Muscle layer of duodenum (tissue), 2 donors: ENCODE results near the gene ATP9A.
A peak's percentile ranks its signal among the peaks of the same experiment; 100 is the strongest.
"Not testable (repeated sequence)": the region's sequence is repeated elsewhere in the genome, so short reads cannot be mapped to it uniquely, and the experiment has no call there.

ENCODE experiments used
- H3K27ac ChIP-seq: one replicate; pipeline ENCODE4 v1.7.0; 2013; ENCODE audit warnings: mild to moderate bottlenecking, low read length
- H3K27me3 ChIP-seq: one replicate; pipeline ENCODE4 v1.7.0; 2013; ENCODE audit warnings: low read depth, mild to moderate bottlenecking, control low read depth, low read length
- H3K36me3 ChIP-seq, 2 donors: one replicate each; pipeline ENCODE4 v1.7.0; 2013; ENCODE audit warnings: low read length in 2 of 2, control low read depth in 1 of 2, mild to moderate bottlenecking in 1 of 2; ENCODE audit not compliant: insufficient read depth in 2 of 2, control insufficient read depth in 1 of 2
- H3K4me1 ChIP-seq, 2 donors: one replicate each; pipeline ENCODE4 v1.7.0; 2013; ENCODE audit warnings: low read length in 2 of 2, mild to moderate bottlenecking in 2 of 2, control low read depth in 1 of 2, moderate library complexity in 1 of 2; ENCODE audit not compliant: insufficient read depth in 2 of 2, control insufficient read depth in 1 of 2
- H3K4me3 ChIP-seq, 2 donors: one replicate each; pipeline ENCODE4 v1.7.0; 2013; ENCODE audit warnings: low read length in 2 of 2, low read depth in 1 of 2, mild to moderate bottlenecking in 1 of 2
- H3K9me3 ChIP-seq, 2 donors: one replicate each; pipeline ENCODE4 v1.7.0; 2013; ENCODE audit warnings: low read length in 2 of 2, control low read depth in 1 of 2, mild to moderate bottlenecking in 1 of 2; ENCODE audit not compliant: control insufficient read depth in 1 of 2
- donor health status: healthy.

ATP9A gene

GRCh38 chr20:51789434-51789833, 21.2 kb upstream of the ATP9A start:
- H3K36me3 ChIP-seq, result no peaks in the 10 kb centered on the region
- H3K27me3 ChIP-seq, result no peaks in the 10 kb centered on the region
- H3K4me1 ChIP-seq, result no peaks in the 10 kb centered on the region
- H3K4me3 ChIP-seq, result no peak overlapping the region
- no peak overlapping the region for H3K27ac ChIP-seq
- no peaks in the 10 kb centered on the region for H3K9me3 ChIP-seq

- no peaks in the 10 kb centered on the region for H3K4me1 ChIP-seq
Measured at GRCh38 chr20:51788822-51789221, 20.6 kb upstream of the ATP9A start.

GRCh38 chr20:51784299-51784698, 16.1 kb upstream of the ATP9A start:
- H3K9me3 ChIP-seq, result peaks cover 0 to 6% of the 10 kb centered on the region in 2 donors
- no peaks in the 10 kb centered on the region for H3K36me3 ChIP-seq
- no peak overlapping the region for H3K4me3 ChIP-seq
- no peak overlapping the region for H3K27ac ChIP-seq
- H3K27me3 ChIP-seq, result no peaks in the 10 kb centered on the region
- H3K4me1 ChIP-seq, result no peaks in the 10 kb centered on the region

More at GRCh38 chr20:51788822-51789221, 20.6 kb upstream of the ATP9A start:
- no peak overlapping the region for H3K27ac ChIP-seq
- no peaks in the 10 kb centered on the region for H3K9me3 ChIP-seq
- no peaks in the 10 kb centered on the region for H3K27me3 ChIP-seq
- no peaks in the 10 kb centered on the region for H3K36me3 ChIP-seq
- H3K4me3 ChIP-seq, result no peak overlapping the region

GRCh38 chr20:51778229-51778759, 10.1 kb upstream of the ATP9A start:
- H3K4me1 ChIP-seq, H3K4me3 ChIP-seq, H3K27ac ChIP-seq, H3K27me3 ChIP-seq, H3K36me3 ChIP-seq: not testable (repeated sequence)
- H3K9me3 ChIP-seq, result peaks cover 0 to 10% of the 10 kb centered on the region in 2 donors

GRCh38 chr20:51775241-51775640, 7.1 kb upstream of the ATP9A start:
- no peak overlapping the region for H3K27ac ChIP-seq
- no peak overlapping the region for H3K4me3 ChIP-seq
- no peaks in the 10 kb centered on the region for H3K4me1 ChIP-seq

GRCh38 chr20:51772236-51772635, 4.0 kb upstream of the ATP9A start:
- H3K27me3 ChIP-seq, result no peaks in the 10 kb centered on the region

More at GRCh38 chr20:51775241-51775640, 7.1 kb upstream of the ATP9A start:
- Histone ChIP-seq H3K36me3 (no peaks in the 10 kb centered on the region), H3K27me3 (no peaks in the 10 kb centered on the region), H3K9me3 (peaks cover 0 to 10% of the 10 kb centered on the region in 2 donors)

GRCh38 chr20:51769976-51770615, 1.9 kb upstream of the ATP9A start:
- H3K9me3 ChIP-seq, result no peaks in the 10 kb centered on the region
- H3K27me3 ChIP-seq, result no peaks in the 10 kb centered on the region
- H3K27ac ChIP-seq, result no peak overlapping the region
- no peaks in the 10 kb centered on the region for H3K4me1 ChIP-seq
- H3K36me3 ChIP-seq, result no peaks in the 10 kb centered on the region
- H3K4me3 ChIP-seq, result no peak overlapping the region

More at GRCh38 chr20:51772236-51772635, 4.0 kb upstream of the ATP9A start:
- H3K9me3 ChIP-seq, result no peaks in the 10 kb centered on the region
- H3K27ac ChIP-seq, result no peak overlapping the region
- no peaks in the 10 kb centered on the region for H3K36me3 ChIP-seq
- H3K4me1 ChIP-seq, result no peaks in the 10 kb centered on the region
- H3K4me3 ChIP-seq, result no peak overlapping the region

- H3K36me3 ChIP-seq, result no peaks in the 10 kb centered on the region
- no peaks in the 10 kb centered on the region for H3K9me3 ChIP-seq
- no peaks in the 10 kb centered on the region for H3K27me3 ChIP-seq
- no peak overlapping the region for H3K27ac ChIP-seq
- H3K4me3 ChIP-seq, result peak overlapping the region in 1 of 2 donors; percentile 31
- H3K4me1 ChIP-seq, result no peaks in the 10 kb centered on the region
Measured at GRCh38 chr20:51768759-51769517, 748 bp upstream of the ATP9A start.

- peak overlapping the region; percentile 81 to 93 for H3K4me3 ChIP-seq
- H3K4me1 ChIP-seq, result no peaks in the 10 kb centered on the region
- no peaks in the 10 kb centered on the region for H3K9me3 ChIP-seq
- H3K27ac ChIP-seq, result peak overlapping the region; percentile 77
- no peaks in the 10 kb centered on the region for H3K36me3 ChIP-seq
- no peaks in the 10 kb centered on the region for H3K27me3 ChIP-seq
Measured at GRCh38 chr20:51766994-51767866, 960 bp downstream of the ATP9A start.

GRCh38 chr20:51765381-51765780, 2.8 kb downstream of the ATP9A start:
- not testable (repeated sequence) for H3K4me3 ChIP-seq, H3K36me3 ChIP-seq, H3K27me3 ChIP-seq, H3K9me3 ChIP-seq, H3K4me1 ChIP-seq, H3K27ac ChIP-seq
